Measurements from ENCODE around the gene KRTAP10-9.
"Not testable (repeated sequence)": the region's sequence is repeated elsewhere in the genome, so short reads cannot be mapped to it uniquely, and the experiment has no call there.

The KRTAP10-9 gene

GRCh38 chr21:44595524-44595923 lies 31.4 kb upstream of the KRTAP10-9 start:
- no peak for DNase-seq (ENCODE audit: low read depth in 3 of 3)

- DNase-seq (ENCODE audit: low read depth in 3 of 3): no peak
Measured at GRCh38 chr21:44596068-44596725, 30.7 kb upstream of the KRTAP10-9 start.

- no peak for DNase-seq (ENCODE audit: low read depth in 3 of 3)
Measured at GRCh38 chr21:44598061-44598460, 28.8 kb upstream of the KRTAP10-9 start.

DNA sequence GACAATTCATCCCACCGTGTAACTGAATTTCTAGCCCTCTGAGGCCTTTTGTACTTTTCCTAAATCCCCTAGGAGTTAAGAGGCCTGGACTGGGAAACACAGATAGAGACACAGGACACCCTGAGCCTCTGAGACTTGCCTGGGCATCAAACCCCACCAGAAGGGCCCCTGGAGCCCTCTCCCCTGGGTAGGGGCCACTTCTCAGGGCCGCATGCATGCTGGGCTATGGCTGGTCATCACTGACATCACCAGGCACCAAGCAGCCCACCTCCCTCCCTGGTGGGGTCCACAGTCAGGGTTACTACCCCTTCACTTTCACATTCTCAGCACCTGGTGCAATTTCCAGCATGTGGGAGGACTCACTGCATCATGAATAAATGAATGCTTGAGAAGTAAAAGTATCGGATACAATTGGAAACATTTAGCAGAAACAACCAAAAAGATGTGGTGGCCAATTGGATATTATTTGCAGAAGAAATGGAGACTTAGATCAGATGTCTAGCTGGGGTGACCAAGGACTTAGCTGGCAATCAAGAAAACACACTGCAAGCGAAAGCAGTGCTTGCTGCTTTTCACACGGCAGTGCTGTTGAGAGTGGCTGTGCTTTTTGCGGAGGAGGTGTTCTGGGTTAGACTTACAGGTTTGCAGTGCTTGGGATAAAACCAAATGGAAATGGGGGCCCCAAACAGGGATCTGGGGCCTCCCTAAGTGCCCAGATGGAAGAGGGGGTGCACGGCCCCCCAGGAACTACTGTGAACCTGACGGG lies 27.4 kb upstream of the KRTAP10-9 start:
- DNase-seq (ENCODE audit: low read depth in 3 of 3): no peak

GRCh38 chr21:44600118-44600978 lies 26.5 kb upstream of the KRTAP10-9 start, which contains the start of gene KRTAP10-7:
TSS of gene KRTAP10-7 (plus strand) at chr21:44600597. CDS start at chr21:44600622, 25 bp downstream.
- not testable (repeated sequence) for DNase-seq (ENCODE audit: low read depth in 3 of 3)

- not testable (repeated sequence) for DNase-seq (ENCODE audit: low read depth in 3 of 3)
Measured at GRCh38 chr21:44601091-44601490, 25.8 kb upstream of the KRTAP10-9 start.

GRCh38 chr21:44601596-44602462 lies 25.1 kb upstream of the KRTAP10-9 start:
- no peak for DNase-seq (ENCODE audit: low read depth in 3 of 3)

DNA sequence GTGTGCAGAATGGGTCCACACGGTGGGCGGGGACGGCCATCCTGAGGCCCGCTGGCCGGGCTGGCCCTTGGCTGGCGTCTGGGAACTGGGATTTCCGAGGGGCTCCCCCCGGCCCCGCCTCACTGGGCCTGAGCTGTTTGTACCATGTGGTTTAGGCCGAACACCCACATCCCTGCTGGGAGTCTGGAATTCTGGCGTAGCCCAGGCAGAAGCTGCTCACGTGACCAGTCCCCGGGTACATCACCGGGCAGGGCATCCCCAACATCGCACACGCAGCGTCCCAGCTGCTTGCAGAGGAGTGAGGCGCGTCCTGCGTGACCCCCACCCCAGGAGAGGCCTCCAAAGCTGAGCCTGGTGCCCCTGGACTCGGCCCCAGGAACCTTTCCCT lies 24.4 kb upstream of the KRTAP10-9 start:
- DNase-seq (ENCODE audit: low read depth in 3 of 3): no peak

DNA sequence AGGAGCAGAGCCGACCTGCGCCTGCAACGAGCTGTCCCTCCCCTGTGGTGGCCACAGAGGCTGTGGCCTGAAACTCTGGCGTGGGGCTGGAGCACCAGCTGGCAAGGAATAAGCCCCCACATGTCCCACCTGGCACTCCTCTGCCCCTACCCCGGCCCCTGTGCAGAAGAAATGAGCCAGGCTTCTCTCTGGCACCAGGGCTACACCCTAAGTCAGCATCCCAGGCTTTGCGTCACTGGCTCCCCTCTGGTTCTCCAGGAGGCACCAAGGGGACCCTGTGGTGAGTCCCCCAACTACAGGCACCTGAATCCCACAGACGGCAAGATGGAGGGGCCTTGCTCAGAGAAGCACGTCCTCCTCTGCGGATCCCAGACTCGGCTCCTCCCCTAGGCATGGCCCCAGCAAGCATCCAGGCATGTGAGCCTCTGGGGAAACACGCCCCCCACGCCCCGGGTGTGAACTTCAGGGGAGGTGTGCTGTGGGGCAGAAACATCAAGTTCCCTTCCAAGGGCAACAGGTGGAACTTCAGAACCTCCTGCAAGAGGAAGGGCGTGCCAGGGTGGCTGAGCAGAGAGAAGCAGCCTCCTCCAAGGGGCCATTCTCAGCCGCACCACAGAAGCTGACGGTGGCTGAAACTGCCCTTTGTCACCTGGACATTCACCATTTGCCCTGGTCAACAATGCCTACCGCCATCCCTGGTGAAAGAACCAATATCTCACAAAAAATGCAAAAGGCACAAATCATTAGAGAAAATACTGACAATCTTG lies 23.6 kb upstream of the KRTAP10-9 start:
- DNase-seq (ENCODE audit: low read depth in 3 of 3): no peak

DNA sequence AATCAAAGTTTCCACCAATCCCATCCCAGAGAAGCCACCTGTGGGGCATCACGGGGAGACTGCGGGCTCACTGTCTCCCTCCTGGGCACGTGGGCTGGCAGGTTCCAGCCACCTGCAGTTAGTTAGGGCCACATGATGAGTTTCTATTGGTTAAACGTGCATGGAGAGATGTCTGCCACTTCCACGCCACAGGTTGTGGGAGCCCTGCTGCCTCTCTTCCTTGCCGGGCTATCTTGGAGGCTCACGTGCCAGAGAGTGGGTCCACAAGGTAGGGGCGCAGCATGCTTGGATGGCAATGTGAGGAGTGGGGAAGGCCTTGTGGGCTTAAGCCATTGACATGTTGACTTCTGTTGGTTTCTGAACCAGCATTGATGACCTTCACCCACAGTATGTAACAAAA lies 23.0 kb upstream of the KRTAP10-9 start:
- DNase-seq (ENCODE audit: low read depth in 3 of 3): no peak

- no peak for DNase-seq (ENCODE audit: low read depth in 3 of 3)
Measured at GRCh38 chr21:44606495-44606894, 20.4 kb upstream of the KRTAP10-9 start.

GRCh38 chr21:44609193-44609592 lies 17.7 kb upstream of the KRTAP10-9 start:
- DNase-seq (ENCODE audit: low read depth in 3 of 3): no peak

GRCh38 chr21:44610157-44610843 lies 16.6 kb upstream of the KRTAP10-9 start:
- DNase-seq (ENCODE audit: low read depth in 3 of 3): not testable (repeated sequence)

DNA sequence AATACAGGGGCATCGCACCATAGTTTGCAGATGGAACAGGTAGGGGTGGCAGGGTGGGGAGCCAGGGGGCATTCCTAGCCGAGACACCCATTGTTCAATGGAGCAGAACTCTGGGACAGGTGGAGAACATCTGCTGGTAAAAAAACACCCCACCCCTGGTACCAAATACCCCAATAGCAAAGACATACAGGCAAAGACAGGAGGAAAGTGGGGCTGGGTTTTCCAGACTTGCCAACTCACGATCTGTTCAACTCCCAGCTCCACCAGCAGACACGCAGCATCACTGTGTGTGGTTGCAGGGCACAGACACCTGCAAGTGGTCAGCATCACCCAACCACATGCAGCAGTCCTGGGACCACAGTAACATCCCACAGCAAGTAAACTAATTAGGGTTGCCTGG lies 15.3 kb upstream of the KRTAP10-9 start:
- no peak for DNase-seq (ENCODE audit: low read depth in 3 of 3)

DNA sequence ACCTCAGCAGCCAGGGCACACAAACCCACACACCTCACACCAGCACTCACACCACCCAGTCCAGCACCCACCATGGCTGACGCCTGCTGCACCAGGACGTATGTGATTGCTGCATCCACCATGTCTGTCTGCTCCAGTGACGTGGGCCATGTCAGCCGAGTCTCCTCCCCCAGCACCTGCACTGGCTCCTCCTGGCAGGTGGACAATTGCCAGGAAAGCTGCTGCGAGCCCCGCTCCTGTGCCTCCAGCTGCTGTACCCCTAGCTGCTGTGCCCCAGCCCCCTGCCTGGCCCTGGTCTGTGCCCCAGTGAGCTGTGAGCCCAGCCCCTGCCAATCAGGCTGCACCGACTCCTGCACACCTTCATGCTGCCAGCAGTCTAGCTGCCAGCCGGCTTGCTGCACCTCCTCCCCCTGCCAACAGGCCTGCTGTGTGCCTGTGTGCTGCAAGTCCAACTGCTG lies 14.8 kb upstream of the KRTAP10-9 start, which contains the start of gene KRTAP10-8:
Gene KRTAP10-8 (plus strand): TSS at position 51 of the 458 bp plus-strand sequence. CDS start 22 bp downstream, at position 73.
- DNase-seq (ENCODE audit: low read depth in 3 of 3): no peak

DNA sequence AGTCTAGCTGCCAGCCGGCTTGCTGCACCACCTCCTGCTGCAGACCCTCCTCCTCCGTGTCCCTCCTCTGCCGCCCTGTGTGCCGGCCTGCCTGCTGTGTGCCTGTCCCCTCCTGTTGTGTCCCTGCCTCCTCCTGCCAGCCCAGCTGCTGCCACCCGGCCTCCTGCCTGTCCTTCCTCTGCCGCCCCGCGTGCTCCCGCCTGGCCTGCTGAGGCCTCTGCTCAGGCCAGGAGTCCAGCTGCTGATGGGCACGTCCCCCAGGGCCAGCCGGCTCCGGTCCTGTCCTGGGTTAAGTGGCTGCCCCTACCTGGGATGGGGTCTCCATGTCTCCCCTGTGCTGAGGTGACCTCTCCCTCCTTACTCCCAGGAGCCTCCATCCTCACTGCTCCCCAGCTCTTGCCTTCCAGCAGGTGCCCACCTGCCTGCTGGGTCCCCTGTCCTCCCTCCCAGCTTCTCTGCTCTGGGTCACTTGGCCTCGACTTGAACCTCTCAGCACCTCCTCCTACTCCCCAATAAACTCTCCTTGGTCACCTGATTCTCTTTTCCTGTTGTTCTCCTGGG lies 14.1 kb upstream of the KRTAP10-9 start:
- DNase-seq (ENCODE audit: low read depth in 3 of 3): no peak

DNA sequence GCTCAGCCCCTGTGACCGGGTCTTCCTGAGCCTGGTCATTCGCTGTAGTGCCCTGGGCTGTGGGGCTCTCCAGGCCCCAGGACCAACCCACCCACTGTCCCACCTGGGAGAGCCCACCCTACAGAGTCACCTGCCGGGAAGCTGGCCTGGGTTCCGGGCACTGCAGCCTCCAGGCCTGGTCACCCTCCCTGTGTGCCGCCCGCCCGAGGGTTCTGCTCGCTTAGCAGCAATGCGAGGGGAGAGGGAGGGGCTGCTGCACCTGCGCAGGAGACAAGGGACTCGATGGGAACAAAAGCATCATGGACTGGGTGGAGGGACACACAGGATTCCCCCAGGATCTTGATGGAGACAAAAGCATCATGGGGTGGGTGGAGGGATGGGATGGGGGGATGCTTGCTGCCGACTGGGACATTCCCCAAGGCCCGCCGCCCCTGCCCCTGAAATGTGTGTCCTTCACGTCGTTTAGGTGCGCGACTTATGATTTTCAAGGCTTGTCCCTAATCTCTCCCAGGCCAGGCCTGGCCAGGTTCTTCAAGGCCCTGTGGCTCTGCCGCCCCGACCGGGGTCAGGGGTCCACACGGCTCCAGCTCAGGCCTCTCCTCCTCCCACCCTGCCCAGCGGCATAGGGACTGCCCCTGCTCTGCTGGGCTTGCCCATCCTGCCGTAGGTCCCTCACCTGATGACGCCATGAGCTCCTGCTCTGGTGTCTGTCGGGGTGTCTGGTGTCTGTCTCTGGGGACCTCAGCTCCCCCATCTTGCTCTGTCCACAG lies 13.3 kb upstream of the KRTAP10-9 start:
- DNase-seq (ENCODE audit: low read depth in 3 of 3): no peak

DNA sequence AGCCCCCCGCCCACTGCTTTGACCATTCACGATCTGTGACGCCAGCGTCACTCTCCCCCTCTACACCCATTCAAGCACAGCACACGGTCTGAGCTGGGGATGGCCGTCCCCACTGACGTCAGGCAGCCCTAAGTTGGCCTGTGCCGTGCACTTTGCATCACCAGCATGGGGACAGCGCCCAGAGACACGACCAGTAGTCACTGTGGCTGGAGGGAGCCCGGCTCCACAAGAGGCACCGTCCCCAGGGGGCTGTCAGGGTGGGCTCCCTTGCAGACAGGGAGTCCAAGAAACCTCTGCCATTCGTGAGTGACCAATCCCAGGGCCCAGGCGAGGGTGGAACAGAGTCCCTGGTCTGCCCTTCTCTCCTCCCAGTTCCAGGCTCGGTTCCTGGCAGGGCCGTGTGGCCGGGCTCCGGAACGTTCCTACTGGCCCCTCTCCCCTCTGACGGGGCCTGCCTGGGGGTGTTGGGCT lies 12.7 kb upstream of the KRTAP10-9 start:
- no peak for DNase-seq (ENCODE audit: low read depth in 3 of 3)
